GM21825 (cell line): Measurements from ENCODE around the gene SENP8.
"Not testable (repeated sequence)": the region's sequence is repeated elsewhere in the genome, so short reads cannot be mapped to it uniquely, and the experiment has no call there.

Source experiments
- ATAC-seq: cut with Tn5 transposase; IDR thresholded peaks from one replicate; pipeline ENCODE4 v1.9.1; 2021; ENCODE audit warnings: mild to moderate bottlenecking, moderate library complexity; ENCODE audit not compliant: unreplicated experiment

SENP8 gene

DNA sequence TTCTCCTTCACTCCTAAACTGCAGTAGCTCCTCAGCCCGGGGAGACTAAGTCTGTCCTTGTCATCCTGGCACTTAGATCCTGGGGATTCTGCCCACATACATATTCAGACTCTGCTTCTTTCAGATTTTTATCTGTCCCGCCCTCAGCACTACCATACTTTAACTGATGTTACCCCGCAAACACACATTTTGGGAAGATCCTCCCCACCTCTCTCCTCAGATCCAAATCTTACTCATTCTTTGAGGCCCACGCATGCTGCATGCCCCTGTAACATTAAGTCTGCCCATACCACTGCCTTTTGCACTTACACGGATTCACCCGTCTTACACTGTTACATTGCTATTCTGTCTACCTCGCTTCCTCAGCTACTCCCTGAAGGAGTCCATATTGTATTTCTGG lies 36.1 kb downstream of the SENP8 start:
- no peak for ATAC-seq

- ATAC-seq = no peak
Measured at GRCh38 chr15:72155003-72155621, 36.9 kb downstream of the SENP8 start.

DNA sequence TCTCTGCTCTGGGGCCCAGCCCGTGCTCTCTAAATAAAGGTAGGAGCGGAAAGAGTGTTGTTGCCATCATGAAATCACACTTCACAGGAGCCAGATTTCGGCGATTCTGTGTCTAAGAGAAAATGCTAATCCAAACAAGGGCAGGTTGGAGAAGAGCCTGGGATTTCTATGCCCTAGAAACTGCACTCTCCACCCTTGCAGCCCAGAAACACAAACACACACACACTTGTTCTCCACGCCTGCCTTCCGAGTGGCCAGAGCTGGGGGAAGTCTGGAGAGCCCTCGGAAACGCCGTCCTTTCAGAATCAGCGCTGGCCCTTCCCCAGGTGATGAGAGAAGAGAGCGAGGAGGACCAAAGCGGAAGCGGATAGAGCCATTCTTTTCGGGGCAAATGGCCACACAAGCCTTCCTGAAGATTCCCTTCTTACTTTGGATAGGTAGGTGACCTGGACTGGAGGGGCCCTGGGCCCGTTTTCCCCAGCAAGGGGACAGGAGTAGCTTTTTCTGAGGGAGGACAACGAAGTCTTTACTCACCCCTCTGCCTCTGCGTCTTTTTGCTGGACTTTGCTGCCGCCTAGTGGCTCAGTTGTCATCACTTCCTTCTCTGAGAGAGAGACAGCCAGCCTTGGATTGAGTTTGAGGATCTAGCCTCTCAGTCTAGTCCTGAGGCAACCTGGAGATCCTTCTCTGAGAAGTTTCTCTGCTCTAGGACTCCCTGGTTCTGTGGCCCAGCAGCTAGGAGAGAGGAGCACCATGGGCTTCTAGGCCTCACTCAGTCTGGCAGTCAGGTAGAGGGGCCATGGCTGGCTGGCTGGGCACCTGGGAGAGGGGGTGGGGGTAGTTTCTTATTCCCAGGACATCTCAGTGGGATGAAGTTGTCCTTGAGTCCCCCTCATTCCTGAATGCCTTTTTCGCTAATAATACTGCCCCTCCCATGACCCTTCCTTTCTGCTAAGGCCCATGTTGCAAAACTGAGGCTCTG lies 37.7 kb downstream of the SENP8 start:
- ATAC-seq = peak; percentile 64

GRCh38 chr15:72156928-72157327 lies 38.7 kb downstream of the SENP8 start:
- ATAC-seq = no peak

DNA sequence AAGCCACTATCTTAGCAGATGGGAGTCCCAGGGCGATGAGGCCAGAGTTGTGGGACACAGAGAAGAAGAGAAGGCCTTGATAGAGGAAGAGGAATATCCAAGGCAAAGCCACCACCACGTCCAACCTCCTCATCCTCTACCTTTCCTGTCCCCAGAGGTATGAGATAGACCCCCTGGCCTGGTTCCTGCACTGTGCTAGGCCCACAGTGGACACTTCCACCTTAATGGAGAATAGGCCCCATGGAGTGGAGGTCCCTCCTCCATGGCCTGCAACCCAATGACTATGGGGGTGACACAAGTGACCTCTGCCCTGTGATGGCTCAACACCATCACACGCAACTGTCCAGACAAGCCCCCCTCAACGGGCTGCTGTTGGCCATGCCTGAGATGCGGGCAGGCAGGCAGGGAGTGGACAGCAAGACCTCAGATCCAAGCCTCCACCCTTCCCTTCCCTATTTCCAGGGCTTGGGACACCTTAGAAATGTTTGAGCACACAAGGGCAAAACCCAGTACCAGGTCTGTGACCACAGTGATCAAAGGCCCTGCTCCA lies 42.6 kb downstream of the SENP8 start:
- no peak for ATAC-seq

- no peak for ATAC-seq
Measured at GRCh38 chr15:72161361-72162132, 43.3 kb downstream of the SENP8 start.

DNA sequence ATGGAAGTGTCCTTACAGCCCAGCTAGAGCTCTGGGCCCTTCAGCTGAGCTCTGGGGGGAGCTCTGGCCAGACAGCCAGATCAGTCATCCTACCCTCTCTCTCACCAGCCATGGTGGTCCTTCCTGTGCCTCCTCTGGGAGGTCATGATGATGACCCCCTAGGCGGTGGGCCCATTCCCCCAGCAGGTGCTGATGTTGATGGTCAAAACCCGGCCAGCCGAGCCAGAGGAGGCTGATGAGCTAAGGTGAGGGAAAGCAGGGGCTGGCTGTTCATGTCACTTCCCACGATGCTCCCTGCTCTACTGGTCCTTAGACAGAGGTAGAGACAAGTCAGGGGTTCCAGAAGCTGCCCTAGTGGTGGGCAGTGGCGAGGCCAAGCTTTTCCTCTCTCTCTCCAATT lies 44.4 kb downstream of the SENP8 start:
- no peak for ATAC-seq

- ATAC-seq = no peak
Measured at GRCh38 chr15:72163719-72164118, 45.5 kb downstream of the SENP8 start.

DNA sequence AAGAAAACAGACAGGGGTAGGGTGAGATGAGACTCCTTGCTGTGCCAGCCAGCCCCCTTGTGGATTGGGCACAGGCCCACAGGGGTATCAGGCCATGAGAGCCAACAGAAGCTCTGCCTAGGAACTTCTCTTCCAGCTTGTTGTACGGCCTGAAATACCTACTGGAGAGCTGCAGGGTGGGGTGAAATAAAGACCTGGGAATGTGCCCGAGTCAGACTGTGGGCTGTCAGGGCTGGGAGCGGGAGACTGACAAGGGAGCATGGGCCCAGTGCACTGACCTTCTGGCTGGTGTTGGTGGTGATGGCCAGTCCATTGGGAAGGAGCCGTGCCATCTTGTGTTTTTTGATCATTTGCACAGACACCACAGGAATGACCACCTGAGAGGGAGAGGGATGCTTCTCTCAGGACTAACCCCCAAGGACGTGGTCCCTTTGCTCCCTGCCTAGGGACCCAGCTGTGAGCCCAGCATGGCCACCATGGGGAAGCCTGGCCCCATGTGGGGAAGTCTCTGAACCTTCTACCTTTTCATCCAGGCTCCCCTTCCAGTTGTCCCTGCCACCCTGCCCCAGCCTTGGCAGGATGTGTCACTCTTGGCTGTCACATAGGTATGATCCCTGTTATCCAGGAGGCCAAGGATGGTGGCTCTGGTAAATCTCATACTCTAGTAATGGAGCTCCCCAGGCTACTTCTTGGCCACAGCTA lies 48.7 kb downstream of the SENP8 start:
- no peak for ATAC-seq

GRCh38 chr15:72167445-72167844 lies 49.2 kb downstream of the SENP8 start:
- ATAC-seq = no peak

- ATAC-seq = no peak
Measured at GRCh38 chr15:72168131-72168807, 50.1 kb downstream of the SENP8 start.

DNA sequence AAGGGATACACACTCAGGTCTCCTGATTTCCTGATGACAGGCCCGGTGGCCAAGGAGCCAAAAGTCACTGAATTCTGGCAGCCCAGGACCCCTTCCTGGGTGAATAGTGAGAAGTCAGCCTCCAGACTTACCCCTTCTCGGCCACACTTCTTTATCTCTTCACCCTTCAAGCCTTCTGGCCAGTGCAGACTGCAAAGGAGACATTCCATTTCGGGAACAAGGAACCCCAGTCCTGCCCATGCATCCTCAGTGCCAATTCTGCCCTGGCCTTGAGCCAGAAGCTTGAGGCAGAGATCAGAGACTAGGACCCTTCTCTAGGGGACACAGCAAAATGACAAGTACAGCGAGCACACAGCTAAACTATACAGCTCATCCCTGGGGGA lies 50.6 kb downstream of the SENP8 start:
- no peak for ATAC-seq

GRCh38 chr15:72169236-72169920 lies 51.2 kb downstream of the SENP8 start:
- ATAC-seq = no peak

- no peak for ATAC-seq
Measured at GRCh38 chr15:72169921-72170611, 51.9 kb downstream of the SENP8 start.

- ATAC-seq = no peak
Measured at GRCh38 chr15:72170691-72171090, 52.5 kb downstream of the SENP8 start.

- not testable (repeated sequence) for ATAC-seq
Measured at GRCh38 chr15:72171978-72172377, 53.8 kb downstream of the SENP8 start.

DNA sequence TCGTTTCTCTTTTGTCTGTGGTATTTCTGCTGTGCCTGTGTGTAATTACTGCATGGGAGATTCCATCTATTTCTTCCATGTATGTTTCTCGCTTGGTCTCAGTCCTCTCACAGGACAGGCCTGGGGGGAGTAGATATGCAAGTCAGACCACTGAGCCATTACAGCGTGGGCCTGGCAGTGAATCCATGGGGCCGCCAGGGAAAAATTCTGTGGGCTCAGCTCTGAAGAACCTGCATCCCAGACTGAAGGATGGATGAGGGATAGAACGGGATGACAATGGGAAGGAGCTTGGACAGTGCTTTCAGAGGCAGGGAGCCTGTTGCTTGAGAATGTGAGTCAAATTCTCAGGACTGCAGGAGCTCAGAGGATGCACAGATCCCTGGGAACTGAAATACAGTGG lies 54.6 kb downstream of the SENP8 start:
- no peak for ATAC-seq

- ATAC-seq = no peak
Measured at GRCh38 chr15:72173401-72173800, 55.2 kb downstream of the SENP8 start.
